Endothelial cell of umbilical vein (primary cell): ENCODE results near the gene MECP2.

ENCODE experiments used
- GATA2 ChIP-seq: IDR thresholded peaks from 2 replicates; pipeline ENCODE4 v1.7.0; 2011; ENCODE audit warnings: low read depth, mild to moderate bottlenecking, moderate library complexity, mixed read lengths, low read length; ENCODE audit not compliant: insufficient read length, insufficient read depth
- TF ChIP-seq, protein P1 (sequence below), 2 donors: IDR thresholded peaks; 1 replicate in 1 of 2; 2 replicates in 1 of 2; pipeline ENCODE4 v1.5.1; 2011; ENCODE audit warnings: low read length in 2 of 2, mild to moderate bottlenecking in 2 of 2, moderate library complexity in 2 of 2, control low read depth in 1 of 2, inconsistent platforms in 1 of 2, low read depth in 1 of 2; ENCODE audit not compliant: insufficient read depth in 1 of 2; ENCODE audit errors: extremely low read depth in 1 of 2

DNA sequence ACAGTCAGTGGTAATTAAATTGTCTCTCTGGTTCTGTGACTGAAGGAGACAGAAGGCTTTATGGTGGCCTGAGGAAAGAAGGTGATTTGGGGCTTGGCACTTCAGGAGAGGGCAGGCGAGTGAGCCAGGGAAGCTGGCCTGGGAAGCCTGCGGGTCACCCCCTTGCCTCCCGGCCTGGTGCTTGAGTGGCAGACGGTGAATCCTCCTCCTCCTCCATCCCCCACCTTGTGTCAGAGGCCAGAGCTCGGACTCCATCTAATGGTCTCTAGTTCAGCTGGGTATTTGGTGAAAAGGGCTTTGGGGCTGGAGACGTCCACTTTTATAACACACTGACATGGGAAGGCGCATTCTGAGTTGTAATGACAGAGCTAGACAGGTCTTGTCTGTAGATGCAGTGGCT, 116.3 kb downstream of the MECP2 start:
- TF ChIP-seq, protein P1, sequence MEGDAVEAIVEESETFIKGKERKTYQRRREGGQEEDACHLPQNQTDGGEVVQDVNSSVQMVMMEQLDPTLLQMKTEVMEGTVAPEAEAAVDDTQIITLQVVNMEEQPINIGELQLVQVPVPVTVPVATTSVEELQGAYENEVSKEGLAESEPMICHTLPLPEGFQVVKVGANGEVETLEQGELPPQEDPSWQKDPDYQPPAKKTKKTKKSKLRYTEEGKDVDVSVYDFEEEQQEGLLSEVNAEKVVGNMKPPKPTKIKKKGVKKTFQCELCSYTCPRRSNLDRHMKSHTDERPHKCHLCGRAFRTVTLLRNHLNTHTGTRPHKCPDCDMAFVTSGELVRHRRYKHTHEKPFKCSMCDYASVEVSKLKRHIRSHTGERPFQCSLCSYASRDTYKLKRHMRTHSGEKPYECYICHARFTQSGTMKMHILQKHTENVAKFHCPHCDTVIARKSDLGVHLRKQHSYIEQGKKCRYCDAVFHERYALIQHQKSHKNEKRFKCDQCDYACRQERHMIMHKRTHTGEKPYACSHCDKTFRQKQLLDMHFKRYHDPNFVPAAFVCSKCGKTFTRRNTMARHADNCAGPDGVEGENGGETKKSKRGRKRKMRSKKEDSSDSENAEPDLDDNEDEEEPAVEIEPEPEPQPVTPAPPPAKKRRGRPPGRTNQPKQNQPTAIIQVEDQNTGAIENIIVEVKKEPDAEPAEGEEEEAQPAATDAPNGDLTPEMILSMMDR (IDR thresholded peaks at IDR 0.05; ENCODE audit: extremely low read depth in 1 of 2, insufficient read depth in 1 of 2, low read depth in 1 of 2, low read length in 2 of 2): no peak
- TF ChIP-seq GATA2: no peak
